Measurements from ENCODE around the gene CAPN8. TPM values are rescaled to one million over a fixed set of nuclear protein-coding genes. Genes with fewer than 3 reads are reported as not detected.

The CAPN8 gene
- polyA plus RNA-seq, 1 donor (not counting 4 experiments of a cell fraction or from before 2014, with no cell fraction given), result 4.7 TPM

DNA sequence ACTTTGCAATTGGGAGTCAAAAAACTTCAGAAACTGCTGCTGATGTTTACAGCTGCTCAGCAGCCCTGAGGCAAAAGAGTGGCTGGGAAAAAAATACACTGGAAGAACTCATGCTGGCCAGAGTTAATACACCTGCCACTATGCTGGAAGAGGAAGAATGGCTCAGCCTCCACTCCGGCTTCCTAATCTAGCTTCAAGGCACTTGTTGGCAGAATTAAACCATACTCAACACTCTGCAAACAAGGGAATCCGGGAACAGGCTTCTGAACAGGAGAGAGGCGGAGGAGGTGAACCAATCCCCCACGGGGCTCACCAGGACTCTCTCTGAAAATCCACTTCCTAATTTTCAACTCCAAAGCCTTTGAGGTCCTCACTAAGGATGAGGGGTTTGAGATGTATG, 152.2 kb downstream of the CAPN8 start:
- FAIRE-seq (no peak), DNase-seq (ENCODE audit: low read depth, low spot score) (no peak)
- Histone ChIP-seq H3K9me1 (ENCODE audit: control insufficient read depth, extremely low read depth, insufficient read depth, low read length) (no peaks in the 10 kb centered on the region), H3K27me3 (ENCODE audit: control insufficient read depth, extremely low read depth, insufficient read depth, low read length) (no peaks in the 10 kb centered on the region), H3K9ac (ENCODE audit: control insufficient read depth, extremely low read depth, insufficient read depth, low read length) (no peak overlapping the region), H3K27ac (ENCODE audit: control insufficient read depth, insufficient read depth, low read length) (no peak overlapping the region), H3K4me3 (ENCODE audit: control insufficient read depth in 2 of 3, extremely low read depth in 1 of 3, insufficient read depth in 2 of 3, low read depth in 1 of 3, low read length in 3 of 3) (no peak overlapping the region), H4K20me1 (ENCODE audit: control insufficient read depth, extremely low read depth, insufficient read depth, low read length) (no peaks in the 10 kb centered on the region), H3K4me1 (ENCODE audit: control insufficient read depth, extremely low read depth, insufficient read depth, low read length) (peaks cover 6% of the 10 kb centered on the region), H2AFZ (ENCODE audit: control insufficient read depth, low read length) (no peak overlapping the region), H3K79me2 (ENCODE audit: control insufficient read depth, insufficient read depth, low read length) (no peaks in the 10 kb centered on the region), H3K36me3 (ENCODE audit: control insufficient read depth in 2 of 2, extremely low read depth in 1 of 2, insufficient read depth in 2 of 2, low read length in 2 of 2) (no peaks in the 10 kb centered on the region), H3K9me3 (ENCODE audit: control insufficient read depth, low read depth, low read length) (no peaks in the 10 kb centered on the region), H3K4me2 (ENCODE audit: control insufficient read depth, extremely low read depth, insufficient read depth, low read depth, low read length) (no peak overlapping the region)
- TF ChIP-seq, protein P1, sequence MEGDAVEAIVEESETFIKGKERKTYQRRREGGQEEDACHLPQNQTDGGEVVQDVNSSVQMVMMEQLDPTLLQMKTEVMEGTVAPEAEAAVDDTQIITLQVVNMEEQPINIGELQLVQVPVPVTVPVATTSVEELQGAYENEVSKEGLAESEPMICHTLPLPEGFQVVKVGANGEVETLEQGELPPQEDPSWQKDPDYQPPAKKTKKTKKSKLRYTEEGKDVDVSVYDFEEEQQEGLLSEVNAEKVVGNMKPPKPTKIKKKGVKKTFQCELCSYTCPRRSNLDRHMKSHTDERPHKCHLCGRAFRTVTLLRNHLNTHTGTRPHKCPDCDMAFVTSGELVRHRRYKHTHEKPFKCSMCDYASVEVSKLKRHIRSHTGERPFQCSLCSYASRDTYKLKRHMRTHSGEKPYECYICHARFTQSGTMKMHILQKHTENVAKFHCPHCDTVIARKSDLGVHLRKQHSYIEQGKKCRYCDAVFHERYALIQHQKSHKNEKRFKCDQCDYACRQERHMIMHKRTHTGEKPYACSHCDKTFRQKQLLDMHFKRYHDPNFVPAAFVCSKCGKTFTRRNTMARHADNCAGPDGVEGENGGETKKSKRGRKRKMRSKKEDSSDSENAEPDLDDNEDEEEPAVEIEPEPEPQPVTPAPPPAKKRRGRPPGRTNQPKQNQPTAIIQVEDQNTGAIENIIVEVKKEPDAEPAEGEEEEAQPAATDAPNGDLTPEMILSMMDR (optimal IDR thresholded peaks at IDR 0.05 in 1 of 3, IDR thresholded peaks at IDR 0.05 in 1 of 3, conservative IDR thresholded peaks at IDR 0.05 in 1 of 3; ENCODE audit: extremely low read depth in 1 of 3, insufficient read depth in 2 of 3, low read length in 3 of 3), result no peak
- TF ChIP-seq EZH2 (IDR thresholded peaks at IDR 0.05; ENCODE audit: low read length), result no peak
- dilution Hi-C loops (cut with MboI; ENCODE audit: extremely low pct_ligation_motif_present, low sequenced_read_pairs), result no loop called here

DNA sequence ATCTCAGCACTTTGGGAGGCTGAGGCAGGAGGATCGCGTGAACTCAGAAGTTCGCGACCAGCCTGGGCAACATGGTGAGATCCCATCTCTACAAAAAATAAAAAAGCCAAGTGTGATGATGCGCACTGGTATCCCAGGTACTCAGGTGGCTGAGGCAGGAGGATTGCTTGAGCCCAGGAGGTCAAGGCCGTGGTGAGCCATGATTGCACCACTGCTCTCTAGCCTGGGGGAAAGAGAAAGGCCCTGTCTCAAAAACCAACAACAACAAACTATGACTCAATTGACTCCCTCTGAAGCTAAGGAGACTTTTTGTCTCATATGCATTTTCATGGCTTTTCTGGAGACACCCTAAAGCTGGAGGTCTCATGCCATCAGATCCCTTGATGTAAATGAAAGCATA, 153.4 kb downstream of the CAPN8 start:
- TF ChIP-seq, protein P1 (optimal IDR thresholded peaks at IDR 0.05 in 1 of 3, IDR thresholded peaks at IDR 0.05 in 1 of 3, conservative IDR thresholded peaks at IDR 0.05 in 1 of 3; ENCODE audit: extremely low read depth in 1 of 3, insufficient read depth in 2 of 3, low read length in 3 of 3), result no peak
- no peak for TF ChIP-seq EZH2 (IDR thresholded peaks at IDR 0.05; ENCODE audit: low read length)
- Histone ChIP-seq H3K4me1 (ENCODE audit: control insufficient read depth, extremely low read depth, insufficient read depth, low read length) (peaks cover 6% of the 10 kb centered on the region), H3K4me3 (ENCODE audit: control insufficient read depth in 2 of 3, extremely low read depth in 1 of 3, insufficient read depth in 2 of 3, low read depth in 1 of 3, low read length in 3 of 3) (no peak overlapping the region), H3K9me1 (ENCODE audit: control insufficient read depth, extremely low read depth, insufficient read depth, low read length) (no peaks in the 10 kb centered on the region), H3K27ac (ENCODE audit: control insufficient read depth, insufficient read depth, low read length) (no peak overlapping the region), H3K9me3 (ENCODE audit: control insufficient read depth, low read depth, low read length) (no peaks in the 10 kb centered on the region), H3K9ac (ENCODE audit: control insufficient read depth, extremely low read depth, insufficient read depth, low read length) (no peak overlapping the region), H2AFZ (ENCODE audit: control insufficient read depth, low read length) (no peak overlapping the region), H3K36me3 (ENCODE audit: control insufficient read depth in 2 of 2, extremely low read depth in 1 of 2, insufficient read depth in 2 of 2, low read length in 2 of 2) (no peaks in the 10 kb centered on the region), H3K79me2 (ENCODE audit: control insufficient read depth, insufficient read depth, low read length) (no peaks in the 10 kb centered on the region), H3K4me2 (ENCODE audit: control insufficient read depth, extremely low read depth, insufficient read depth, low read depth, low read length) (no peak overlapping the region), H4K20me1 (ENCODE audit: control insufficient read depth, extremely low read depth, insufficient read depth, low read length) (no peaks in the 10 kb centered on the region), H3K27me3 (ENCODE audit: control insufficient read depth, extremely low read depth, insufficient read depth, low read length) (no peaks in the 10 kb centered on the region)
- FAIRE-seq (no peak), DNase-seq (ENCODE audit: low read depth, low spot score) (no peak)
- dilution Hi-C loops (cut with MboI; ENCODE audit: extremely low pct_ligation_motif_present, low sequenced_read_pairs), result no loop called here
